ENCODE results near the gene ETNK2. TPM values are rescaled to one million over a fixed set of nuclear protein-coding genes. Genes with fewer than 3 reads are reported as not detected.
A peak's percentile ranks its signal among the peaks of the same experiment; 100 is the strongest.

Gene ETNK2
- total and polyA plus RNA-seq, 2 of the 8 experiments (the other 6 are each of a cell fraction or from before 2014, with no cell fraction given) = 20.1 to 26.7 TPM

DNA sequence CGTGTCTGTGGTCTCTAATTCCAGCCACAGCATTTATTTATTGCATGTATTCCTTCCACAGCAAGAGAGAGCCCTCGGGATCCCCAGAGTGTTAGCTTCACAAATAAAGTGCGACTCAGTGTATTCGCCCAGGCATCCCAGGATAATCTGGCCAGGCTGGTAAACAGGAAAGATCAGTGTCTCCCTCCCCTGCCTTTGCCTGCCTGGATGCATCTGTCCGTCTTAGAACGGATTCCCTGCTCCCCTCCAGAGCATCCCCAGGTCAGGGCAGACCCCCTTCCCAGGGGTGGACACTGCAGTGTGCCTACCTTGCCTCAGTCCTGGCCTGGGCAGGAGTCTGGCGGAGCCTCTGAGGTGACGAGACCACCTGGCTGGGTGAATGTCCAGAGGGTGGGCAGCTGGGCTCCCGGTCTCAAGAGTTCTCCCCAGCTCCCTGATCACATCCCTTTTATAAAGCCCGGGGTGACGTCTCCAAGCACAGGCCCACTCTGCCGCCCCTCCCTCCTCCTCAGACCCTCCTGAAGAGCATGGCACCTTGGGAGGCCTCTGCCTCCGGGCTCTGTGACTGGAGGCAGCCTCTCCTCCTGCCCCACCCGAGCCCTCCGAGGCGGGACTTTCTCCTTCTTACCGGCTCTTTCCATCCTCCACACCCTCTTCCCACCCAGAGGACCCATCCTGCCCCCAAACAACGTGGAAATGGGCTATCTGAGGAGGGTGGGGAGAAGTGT is 44.4 kb upstream of the ETNK2 start, which contains the start of gene KISS1:
KISS1 (minus strand) TSS at position 424 of the 728 bp plus-strand sequence. CDS start 3,615 bp downstream, outside the sequence.
- H4K20me1 ChIP-seq (replicated peaks in 1 of 2; ENCODE audit: control insufficient read depth in 1 of 2, insufficient read depth in 2 of 2, low read length in 2 of 2) = peaks cover 0 to 6% of the 10 kb centered on the region in 2 experiments
- DNase-seq (ENCODE audit: low read depth in 1 of 2, low spot score in 2 of 2) (no peak), FAIRE-seq (no peak)
- peak within 1 kb of the TSS; percentile 39; the same call in 1 of the 2 replicates for H2BK12ac ChIP-seq (ENCODE audit: low read depth, low read length)
- H3K36me3 ChIP-seq (ENCODE audit: control insufficient read depth in 2 of 4, insufficient read depth in 4 of 4, low read length in 3 of 4) = no peaks in the 10 kb centered on the region; a peak in 1 of 8 replicates
- ChIA-PET POLR2A (ENCODE audit: partially characterized antibody) (interaction anchor here (1.0 to 3.2 kb wide), 4 partner anchors 8 to 17 kb away, joined by 3 to 11 read pairs (median 4); partner anchors contain the start of gene GOLT1A), CTCF (ENCODE audit: partially characterized antibody) (interaction anchor here (1.1 to 12.6 kb wide), 6 partner anchors 11 to 165 kb away, joined by 3 to 360 read pairs (median 10); partner anchors contain the start of genes ETNK2, GOLT1A, PLEKHA6 and REN)
- no peak within 1 kb of the TSS; the same call in 1 of the 2 replicates for H3K18ac ChIP-seq (ENCODE audit: extremely low read depth, low read length)
- peak within 1 kb of the TSS; percentile 61 for H4K91ac ChIP-seq (replicated peaks; ENCODE audit: insufficient read length, low read length)
- no peak within 1 kb of the TSS for H4K8ac ChIP-seq (ENCODE audit: extremely low read depth, insufficient read depth, low read length)
- no peak within 1 kb of the TSS for H2AFZ ChIP-seq (ENCODE audit: low read length)
- no peak within 1 kb of the TSS for H4K5ac ChIP-seq (ENCODE audit: insufficient read length, low read depth, low read length)
- WGBS, 2 experiments (ENCODE audit: extremely low coverage in 1 of 2, insufficient coverage in 1 of 2, insufficient read length in 1 of 2, insufficient replicate concordance in 2 of 2, low coverage in 1 of 2, low lambda C conversion rate in 2 of 2, missing lambda C conversion rate in 1 of 2) = 83% methylated on average over 13 of the region's 18 CpGs; no CpG with 5 or more reads in 1 of the 2 experiments
- H3K4me2 ChIP-seq (ENCODE audit: insufficient read depth in 1 of 2, low read depth in 2 of 2, low read length in 2 of 2) = no peak within 1 kb of the TSS; a peak in 1 of 4 replicates
- no peak within 1 kb of the TSS for H3K27ac ChIP-seq (ENCODE audit: low read depth, low read length)
- no peak within 1 kb of the TSS for H2BK5ac ChIP-seq (ENCODE audit: low read depth, low read length)
- H3K14ac ChIP-seq (ENCODE audit: insufficient read length) = no peak within 1 kb of the TSS
- no peaks in the 10 kb centered on the region for H3K79me2 ChIP-seq (ENCODE audit: control insufficient read depth in 1 of 2, insufficient read depth in 2 of 2, low read length in 2 of 2)
- H2BK120ac ChIP-seq (replicated peaks; ENCODE audit: low read depth, low read length) = no peak within 1 kb of the TSS
- peaks cover 7% of the 10 kb centered on the region for H3K23me2 ChIP-seq (ENCODE audit: low read depth, low read length)
- H3K23ac ChIP-seq (ENCODE audit: insufficient read length) = no peak within 1 kb of the TSS
- H3K56ac ChIP-seq (replicated peaks; ENCODE audit: insufficient read length, low read depth, low read length) = peak within 1 kb of the TSS; percentile 100
- H2BK20ac ChIP-seq (ENCODE audit: low read length) = no peak within 1 kb of the TSS; the same call in 1 of the 2 replicates
- no peak within 1 kb of the TSS for H3K4ac ChIP-seq (replicated peaks; ENCODE audit: insufficient read length, low read depth, low read length)
- H3K4me3 ChIP-seq (ENCODE audit: extremely low read depth in 1 of 4, insufficient read depth in 2 of 4, low read depth in 3 of 4, low read length in 4 of 4) = no peak within 1 kb of the TSS
- peaks cover 0 to 5% (median 0%) of the 10 kb centered on the region in 4 experiments; a peak in 3 of 7 replicates for H3K4me1 ChIP-seq (replicated peaks in 1 of 4; ENCODE audit: control insufficient read depth in 3 of 4, insufficient read depth in 4 of 4, low read length in 3 of 4)
- H2BK15ac ChIP-seq (ENCODE audit: low read length) = no peak within 1 kb of the TSS
- peaks cover 0 to 5% (median 1%) of the 10 kb centered on the region in 4 experiments; a peak in 2 of 7 replicates for H3K27me3 ChIP-seq (replicated peaks in 1 of 4; ENCODE audit: control insufficient read depth in 3 of 4, extremely low read depth in 1 of 4, insufficient read depth in 3 of 4, low read length in 3 of 4)
- peak within 1 kb of the TSS; percentile 79 for H2AK5ac ChIP-seq (ENCODE audit: low read depth, low read length)
- H3K79me1 ChIP-seq (ENCODE audit: low read depth, low read length) = peaks cover 5% of the 10 kb centered on the region
- no peaks in the 10 kb centered on the region for H3K9me3 ChIP-seq (ENCODE audit: insufficient read depth in 2 of 2, low read depth in 1 of 2, low read length in 1 of 2)
- no peak within 1 kb of the TSS; a peak in 1 of 7 replicates for H3K9ac ChIP-seq (replicated peaks in 1 of 4; ENCODE audit: extremely low read depth in 1 of 4, low read depth in 3 of 4, low read length in 3 of 4)
- TF ChIP-seq TCF12 (IDR thresholded peaks at IDR 0.05; ENCODE audit: low read depth, low read length) (no peak), CBX8 (IDR thresholded peaks at IDR 0.05; ENCODE audit: borderline replicate concordance, low read depth, low read length) (no peak), BCL11A (IDR thresholded peaks at IDR 0.05; ENCODE audit: low read depth in 2 of 2, low read length in 2 of 2) (no peak), SIN3A (conservative IDR thresholded peaks at IDR 0.05 in 1 of 2, IDR thresholded peaks at IDR 0.05 in 1 of 2; ENCODE audit: low read depth in 1 of 2, low read length in 2 of 2) (no peak), EGR1 (IDR thresholded peaks at IDR 0.05; ENCODE audit: borderline replicate concordance, low read depth, low read length) (no peak), TAF7 (optimal IDR thresholded peaks at IDR 0.05; ENCODE audit: borderline replicate concordance, low read depth, low read length) (no peak)
- TF ChIP-seq, protein P1, sequence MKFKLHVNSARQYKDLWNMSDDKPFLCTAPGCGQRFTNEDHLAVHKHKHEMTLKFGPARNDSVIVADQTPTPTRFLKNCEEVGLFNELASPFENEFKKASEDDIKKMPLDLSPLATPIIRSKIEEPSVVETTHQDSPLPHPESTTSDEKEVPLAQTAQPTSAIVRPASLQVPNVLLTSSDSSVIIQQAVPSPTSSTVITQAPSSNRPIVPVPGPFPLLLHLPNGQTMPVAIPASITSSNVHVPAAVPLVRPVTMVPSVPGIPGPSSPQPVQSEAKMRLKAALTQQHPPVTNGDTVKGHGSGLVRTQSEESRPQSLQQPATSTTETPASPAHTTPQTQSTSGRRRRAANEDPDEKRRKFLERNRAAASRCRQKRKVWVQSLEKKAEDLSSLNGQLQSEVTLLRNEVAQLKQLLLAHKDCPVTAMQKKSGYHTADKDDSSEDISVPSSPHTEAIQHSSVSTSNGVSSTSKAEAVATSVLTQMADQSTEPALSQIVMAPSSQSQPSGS (IDR thresholded peaks at IDR 0.05; ENCODE audit: low read length) = no peak
- TF ChIP-seq, protein P2, sequence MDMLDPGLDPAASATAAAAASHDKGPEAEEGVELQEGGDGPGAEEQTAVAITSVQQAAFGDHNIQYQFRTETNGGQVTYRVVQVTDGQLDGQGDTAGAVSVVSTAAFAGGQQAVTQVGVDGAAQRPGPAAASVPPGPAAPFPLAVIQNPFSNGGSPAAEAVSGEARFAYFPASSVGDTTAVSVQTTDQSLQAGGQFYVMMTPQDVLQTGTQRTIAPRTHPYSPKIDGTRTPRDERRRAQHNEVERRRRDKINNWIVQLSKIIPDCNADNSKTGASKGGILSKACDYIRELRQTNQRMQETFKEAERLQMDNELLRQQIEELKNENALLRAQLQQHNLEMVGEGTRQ (IDR thresholded peaks at IDR 0.05; ENCODE audit: low read length) = no peak
